ENCODE measurements around the gene FMN1.

Gene FMN1

DNA sequence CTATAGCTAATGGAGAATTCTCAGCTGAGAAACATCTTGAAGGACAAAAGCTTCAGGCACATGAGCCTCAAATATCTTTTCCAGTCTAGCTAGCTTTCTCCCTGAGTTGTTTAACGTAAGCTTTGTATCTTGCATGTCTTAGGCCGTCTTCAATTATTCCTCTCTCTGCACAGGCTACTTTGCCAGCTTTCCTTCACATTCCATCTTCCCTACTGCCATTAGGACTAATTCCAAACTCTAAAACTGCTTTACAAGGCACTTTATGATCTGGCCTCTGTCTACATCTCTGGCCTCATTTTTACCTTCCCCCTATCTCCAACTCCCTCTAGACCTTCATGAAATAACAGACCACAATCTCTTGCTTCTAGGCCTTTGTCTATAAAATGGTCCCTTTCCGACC is 305.3 kb downstream of the FMN1 start:
- Histone ChIP-seq H3K27me3 (no peaks in the 10 kb centered on the region), H4K20me1 (peaks cover 0 to 6% (median 0%) of the 10 kb centered on the region in 11 experiments; a peak in 2 of 22 replicates), H3K36me3 (peaks cover 0 to 74% (median 0%) of the 10 kb centered on the region in 11 experiments; a peak in 4 of 22 replicates), H3K4me3 (no peak overlapping the region), H3K9ac (no peak overlapping the region), H3K27ac (no peak overlapping the region), H3K9me3 (replicated peaks in 1 of 11) (peaks cover 0 to 5% (median 0%) of the 10 kb centered on the region in 11 experiments; a peak in 2 of 22 replicates), H3K4me2 (no peak overlapping the region), H3K4me1 (no peaks in the 10 kb centered on the region)
- no peak for TF ChIP-seq Cebpa-rat (IDR thresholded peaks at IDR 0.05)

DNA sequence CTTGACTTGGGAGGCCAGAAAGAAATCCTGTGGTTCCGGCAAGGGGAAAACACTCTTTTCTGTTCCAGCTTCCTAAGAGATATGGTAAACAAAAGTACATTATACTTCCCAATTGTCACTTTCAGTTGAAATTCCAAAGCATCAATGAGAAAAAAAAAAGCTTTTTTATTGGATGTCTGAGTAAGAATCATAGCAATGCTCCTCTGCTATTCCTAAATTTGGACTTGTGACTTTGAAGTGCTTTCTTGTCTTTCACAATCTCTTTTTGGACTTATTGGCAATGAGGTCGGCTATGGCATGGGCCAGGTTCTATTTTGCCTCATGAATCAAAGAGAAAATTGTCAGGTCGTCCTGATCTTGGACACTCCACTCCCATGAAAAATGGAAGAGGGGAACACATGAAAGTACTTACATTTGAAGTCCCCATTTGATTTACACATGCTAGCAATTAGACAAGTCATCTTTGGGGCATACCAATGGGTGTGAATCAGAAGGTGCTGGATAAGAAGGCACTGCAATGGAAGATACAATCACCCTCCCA is 306.2 kb downstream of the FMN1 start:
- no peak for TF ChIP-seq Cebpa-rat (IDR thresholded peaks at IDR 0.05)
- Histone ChIP-seq H3K9me3 (replicated peaks in 1 of 11) (peaks cover 0 to 5% (median 0%) of the 10 kb centered on the region in 11 experiments; a peak in 2 of 22 replicates), H3K4me1 (no peaks in the 10 kb centered on the region), H3K9ac (no peak overlapping the region), H3K27ac (no peak overlapping the region), H3K27me3 (no peaks in the 10 kb centered on the region), H4K20me1 (peaks cover 0 to 12% (median 0%) of the 10 kb centered on the region in 11 experiments; a peak in 2 of 22 replicates), H3K4me2 (no peak overlapping the region), H3K4me3 (no peak overlapping the region), H3K36me3 (peaks cover 0 to 74% (median 0%) of the 10 kb centered on the region in 11 experiments; a peak in 4 of 22 replicates)

DNA sequence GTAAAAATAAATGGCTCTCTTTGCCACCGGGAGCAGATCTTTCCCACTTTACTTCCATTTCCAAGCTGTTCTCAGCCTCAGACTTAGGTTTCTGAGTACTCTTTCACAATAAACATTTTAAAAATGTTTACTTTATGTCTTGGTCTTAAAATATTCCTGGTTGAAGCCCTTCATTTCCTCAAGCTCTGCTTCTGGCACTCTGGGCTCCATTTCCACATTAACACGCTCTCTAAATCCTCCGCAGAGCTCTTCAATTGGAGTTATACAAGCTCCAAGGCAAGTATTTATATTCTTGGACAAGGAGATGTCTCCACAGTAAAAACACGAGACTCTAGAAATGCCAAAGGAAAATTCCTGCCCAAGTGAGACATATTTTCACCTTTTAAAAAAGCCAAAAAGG is 307.4 kb downstream of the FMN1 start:
- Histone ChIP-seq H3K27ac (no peak overlapping the region), H3K9ac (no peak overlapping the region), H4K20me1 (peaks cover 0 to 16% (median 0%) of the 10 kb centered on the region in 11 experiments; a peak in 2 of 22 replicates), H3K4me2 (no peak overlapping the region), H3K4me1 (no peaks in the 10 kb centered on the region), H3K27me3 (no peaks in the 10 kb centered on the region), H3K4me3 (no peak overlapping the region), H3K9me3 (replicated peaks in 1 of 11) (peaks cover 0 to 5% (median 0%) of the 10 kb centered on the region in 11 experiments; a peak in 2 of 22 replicates), H3K36me3 (peaks cover 0 to 78% (median 0%) of the 10 kb centered on the region in 11 experiments; a peak in 4 of 22 replicates)
- TF ChIP-seq Cebpa-rat (IDR thresholded peaks at IDR 0.05): no peak

DNA sequence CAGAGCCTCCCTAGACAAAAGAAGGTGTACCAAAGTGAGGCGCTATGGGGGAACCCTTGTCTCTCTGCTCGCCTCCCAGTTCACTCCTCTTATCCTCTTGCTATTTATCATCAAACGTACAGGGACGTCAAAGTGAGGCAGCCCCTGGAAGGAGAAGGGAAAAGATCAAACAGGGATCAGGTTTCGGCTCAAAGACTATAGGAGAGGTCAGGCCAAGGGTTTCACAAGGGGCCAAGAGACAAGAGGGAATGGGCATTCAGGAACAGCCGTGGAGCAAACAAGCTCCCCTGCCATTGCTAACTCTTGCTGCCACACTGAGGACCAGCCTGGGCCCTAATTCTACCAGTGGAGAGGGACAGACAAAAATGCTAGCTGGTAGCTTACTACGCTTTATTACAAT is 308.1 kb downstream of the FMN1 start:
- Histone ChIP-seq H3K9me3 (replicated peaks in 1 of 11) (peaks cover 0 to 5% (median 0%) of the 10 kb centered on the region in 11 experiments; a peak in 2 of 22 replicates), H3K27ac (no peak overlapping the region), H4K20me1 (peaks cover 0 to 19% (median 0%) of the 10 kb centered on the region in 11 experiments; a peak in 2 of 22 replicates), H3K36me3 (peaks cover 0 to 83% (median 0%) of the 10 kb centered on the region in 11 experiments; a peak in 4 of 22 replicates), H3K4me3 (no peak overlapping the region), H3K4me2 (no peak overlapping the region), H3K4me1 (no peaks in the 10 kb centered on the region), H3K9ac (no peak overlapping the region), H3K27me3 (no peaks in the 10 kb centered on the region)
- TF ChIP-seq Cebpa-rat (IDR thresholded peaks at IDR 0.05): no peak

DNA sequence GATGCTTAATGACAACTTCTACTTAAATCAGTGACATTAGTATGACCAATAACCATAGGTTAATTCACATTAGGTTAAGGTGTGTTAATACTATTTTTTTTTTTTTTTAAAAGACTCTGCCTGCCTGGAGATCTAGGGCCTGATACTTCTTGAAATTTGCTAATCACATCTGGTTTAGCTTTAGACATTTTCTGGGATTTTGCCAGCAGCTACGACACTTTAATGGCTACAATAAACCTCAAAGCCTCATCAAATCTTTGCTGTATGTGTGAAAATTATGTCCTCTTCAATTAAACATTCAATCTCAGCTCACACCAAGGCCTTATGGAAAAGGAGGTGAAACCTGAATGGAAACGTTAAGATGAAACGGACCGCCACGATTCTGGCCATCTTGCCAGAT is 308.8 kb downstream of the FMN1 start:
- no peak for TF ChIP-seq Cebpa-rat (IDR thresholded peaks at IDR 0.05)
- peaks cover 0 to 81% (median 0%) of the 10 kb centered on the region in 11 experiments; a peak in 4 of 22 replicates for H3K36me3 ChIP-seq
- no peaks in the 10 kb centered on the region for H3K9me3 ChIP-seq (replicated peaks in 1 of 11)
- peaks cover 0 to 1% (median 0%) of the 10 kb centered on the region in 10 experiments; a peak in 2 of 20 replicates for H3K4me1 ChIP-seq
- no peak overlapping the region for H3K27ac ChIP-seq
- no peak overlapping the region for H3K4me3 ChIP-seq
- peaks cover 0 to 19% (median 0%) of the 10 kb centered on the region in 11 experiments; a peak in 2 of 22 replicates for H4K20me1 ChIP-seq
- no peaks in the 10 kb centered on the region for H3K27me3 ChIP-seq
- H3K9ac ChIP-seq: no peak overlapping the region
- H3K4me2 ChIP-seq: no peak overlapping the region

DNA sequence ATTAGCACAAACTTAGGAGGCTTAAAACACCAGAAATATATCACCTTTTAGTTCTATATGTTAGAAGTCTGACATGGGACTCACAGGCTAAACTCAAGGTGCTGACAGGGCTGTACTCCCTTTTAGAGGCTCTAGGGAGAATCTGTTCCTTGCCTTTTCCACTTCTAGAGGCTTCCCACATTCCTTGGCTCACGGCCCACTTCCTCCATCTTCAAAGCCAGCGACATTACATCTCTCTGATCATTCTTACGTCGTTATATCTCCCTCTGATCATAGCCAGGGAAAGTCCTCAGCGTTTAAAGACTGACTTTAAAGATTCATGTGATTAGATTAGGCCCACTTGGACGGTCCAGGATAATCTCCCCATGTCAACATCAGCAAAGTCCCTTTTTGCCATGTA is 310.4 kb downstream of the FMN1 start:
- no peaks in the 10 kb centered on the region for H3K9me3 ChIP-seq (replicated peaks in 1 of 11)
- no peak overlapping the region for H3K4me3 ChIP-seq
- no peak overlapping the region for H3K9ac ChIP-seq
- H3K36me3 ChIP-seq: peaks cover 0 to 80% (median 0%) of the 10 kb centered on the region in 11 experiments; a peak in 4 of 22 replicates
- H3K4me2 ChIP-seq: no peak overlapping the region
- peaks cover 0 to 26% (median 0%) of the 10 kb centered on the region in 11 experiments; a peak in 2 of 22 replicates for H4K20me1 ChIP-seq
- no peak for TF ChIP-seq Cebpa-rat (IDR thresholded peaks at IDR 0.05)
- no peaks in the 10 kb centered on the region for H3K27me3 ChIP-seq
- peaks cover 0 to 17% (median 0%) of the 10 kb centered on the region in 10 experiments; a peak in 5 of 20 replicates for H3K4me1 ChIP-seq
- H3K27ac ChIP-seq: no peak overlapping the region

DNA sequence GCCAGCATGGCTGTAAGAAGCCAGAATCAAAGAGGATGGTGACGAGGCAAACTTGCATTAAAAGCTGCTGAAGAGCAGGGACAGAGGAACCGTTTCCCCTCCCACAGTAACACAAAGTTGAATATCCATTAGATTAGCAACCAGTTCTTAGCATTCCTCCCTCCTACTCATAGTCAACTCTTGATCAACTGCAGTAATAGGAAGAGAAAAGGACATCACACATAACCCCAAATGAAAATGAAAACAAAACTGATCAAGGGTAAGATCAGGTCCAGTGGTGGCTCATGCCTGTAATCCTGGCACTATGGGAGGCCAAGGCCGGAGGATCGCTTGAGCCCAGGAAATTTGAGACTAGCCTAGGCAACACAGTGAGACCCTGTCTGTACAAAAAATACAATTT is 311.6 kb downstream of the FMN1 start:
- H3K27me3 ChIP-seq: no peaks in the 10 kb centered on the region
- no peak overlapping the region for H3K4me3 ChIP-seq
- H4K20me1 ChIP-seq: peaks cover 0 to 34% (median 0%) of the 10 kb centered on the region in 11 experiments; a peak in 2 of 22 replicates
- no peak overlapping the region for H3K9ac ChIP-seq
- H3K4me2 ChIP-seq: no peak overlapping the region
- no peak for TF ChIP-seq Cebpa-rat (IDR thresholded peaks at IDR 0.05)
- H3K27ac ChIP-seq: no peak overlapping the region
- no peaks in the 10 kb centered on the region for H3K9me3 ChIP-seq (replicated peaks in 1 of 11)
- H3K36me3 ChIP-seq: peaks cover 0 to 84% (median 0%) of the 10 kb centered on the region in 11 experiments; a peak in 4 of 22 replicates
- H3K4me1 ChIP-seq: peaks cover 0 to 29% (median 0%) of the 10 kb centered on the region in 10 experiments; a peak in 6 of 20 replicates

DNA sequence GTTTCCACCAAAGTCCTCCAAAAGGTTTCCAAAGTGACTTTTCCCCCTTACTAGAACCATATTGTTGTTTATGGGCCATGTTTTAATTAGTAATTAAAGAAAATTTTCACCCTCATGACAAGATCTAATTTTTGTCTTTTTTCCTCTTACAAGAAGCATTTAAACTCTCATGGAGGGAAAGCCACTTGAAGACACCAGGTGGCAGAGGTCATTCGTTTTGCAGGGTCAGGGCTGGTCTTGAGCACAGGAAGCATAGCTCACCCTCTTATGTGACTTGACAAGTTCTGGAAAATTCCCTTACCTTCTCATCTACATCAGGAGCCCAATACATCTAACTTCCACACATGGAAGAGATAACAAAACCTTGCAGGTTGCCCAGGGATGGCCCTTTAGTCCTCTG is 313.0 kb downstream of the FMN1 start:
- Histone ChIP-seq H3K4me3 (no peak overlapping the region), H3K9ac (no peak overlapping the region)
- no peak for TF ChIP-seq Cebpa-rat (IDR thresholded peaks at IDR 0.05)

DNA sequence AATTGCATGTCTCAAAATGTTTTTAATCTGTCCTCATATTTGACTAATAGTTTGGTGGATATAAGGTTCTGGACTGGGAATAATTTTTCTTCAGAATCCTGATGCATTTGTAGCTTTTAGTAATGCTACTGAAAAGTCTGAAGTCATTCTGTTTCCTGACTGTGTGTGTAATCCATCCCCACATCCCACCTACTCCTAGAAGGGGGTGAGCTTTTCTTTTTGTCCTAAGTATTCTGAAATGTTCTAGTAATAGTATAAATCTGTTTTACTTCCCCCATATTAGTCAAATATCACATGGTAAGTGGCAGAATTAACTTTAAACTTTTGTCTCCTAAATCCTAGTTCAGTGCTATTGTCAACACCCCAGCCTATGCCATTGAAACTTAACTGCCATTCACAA is 313.9 kb downstream of the FMN1 start:
- no peak overlapping the region for H3K4me3 ChIP-seq
- H3K9me3 ChIP-seq (replicated peaks in 1 of 11): no peaks in the 10 kb centered on the region
- H3K4me2 ChIP-seq: peak overlapping the region in 2 of 11 experiments; percentile 24 to 32; a peak in 2 of 22 replicates
- peaks cover 0 to 39% (median 0%) of the 10 kb centered on the region in 10 experiments; a peak in 6 of 20 replicates for H3K4me1 ChIP-seq
- H3K9ac ChIP-seq: no peak overlapping the region
- no peak for TF ChIP-seq Cebpa-rat (IDR thresholded peaks at IDR 0.05)
- no peaks in the 10 kb centered on the region for H3K27me3 ChIP-seq
- H4K20me1 ChIP-seq: peaks cover 0 to 42% (median 0%) of the 10 kb centered on the region in 11 experiments; a peak in 2 of 22 replicates
- H3K36me3 ChIP-seq: peaks cover 0 to 80% (median 0%) of the 10 kb centered on the region in 11 experiments; a peak in 4 of 22 replicates
- no peak overlapping the region for H3K27ac ChIP-seq

More for the DNA sequence above, 313.0 kb downstream of the FMN1 start:
- no peak overlapping the region for H3K27ac ChIP-seq
- H3K4me2 ChIP-seq: no peak overlapping the region
- peaks cover 0 to 81% (median 0%) of the 10 kb centered on the region in 11 experiments; a peak in 4 of 22 replicates for H3K36me3 ChIP-seq
- H3K9me3 ChIP-seq (replicated peaks in 1 of 11): no peaks in the 10 kb centered on the region
- peaks cover 0 to 42% (median 0%) of the 10 kb centered on the region in 11 experiments; a peak in 2 of 22 replicates for H4K20me1 ChIP-seq
- no peaks in the 10 kb centered on the region for H3K27me3 ChIP-seq
- H3K4me1 ChIP-seq: peaks cover 0 to 39% (median 0%) of the 10 kb centered on the region in 10 experiments; a peak in 6 of 20 replicates

Measured in BLaER1 treated with 17β-estradiol and CSF1 and Interleukin-3, amounts not matched to agents 10 nM and 100 nM (cell line).